ENCODE data around the gene RPS6KC1.

The RPS6KC1 gene

DNA sequence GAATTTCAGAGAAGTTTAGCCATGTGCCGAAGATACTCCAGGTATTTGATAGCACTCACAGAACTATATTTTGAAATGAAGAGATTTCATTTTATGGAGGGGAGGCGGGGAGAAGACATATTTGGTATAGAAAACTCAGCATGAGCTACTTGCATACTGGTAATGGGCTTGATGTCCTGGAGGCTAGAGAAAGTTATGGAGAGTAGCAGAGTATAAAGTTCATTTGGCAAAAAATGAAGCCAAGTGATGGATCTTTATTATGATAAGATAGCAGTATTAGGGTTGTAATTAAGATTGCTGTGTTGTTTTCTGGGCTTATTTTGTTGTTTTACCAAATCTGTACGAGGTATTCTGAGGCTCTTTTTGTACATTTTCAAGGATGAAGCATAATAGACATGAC is 72.0 kb downstream of the RPS6KC1 start:
- no peaks in the 10 kb centered on the region for H3K79me2 ChIP-seq (ENCODE audit: insufficient read depth, low read length)
- no peaks in the 10 kb centered on the region for H3K9me2 ChIP-seq (replicated peaks; ENCODE audit: low read depth, low read length)
- no peak overlapping the region for H3K4me3 ChIP-seq (ENCODE audit: low read length, poor library complexity, severe bottlenecking)
- no peaks in the 10 kb centered on the region for H3F3A ChIP-seq (ENCODE audit: low read depth)
- no peaks in the 10 kb centered on the region for H3K36me3 ChIP-seq (ENCODE audit: insufficient read depth, low read length)
- H2AFZ ChIP-seq (ENCODE audit: low read length) = no peak overlapping the region
- no peak for TF ChIP-seq EZH2phosphoT487 (IDR thresholded peaks at IDR 0.05; ENCODE audit: borderline replicate concordance)
- TF ChIP-seq, protein P1, sequence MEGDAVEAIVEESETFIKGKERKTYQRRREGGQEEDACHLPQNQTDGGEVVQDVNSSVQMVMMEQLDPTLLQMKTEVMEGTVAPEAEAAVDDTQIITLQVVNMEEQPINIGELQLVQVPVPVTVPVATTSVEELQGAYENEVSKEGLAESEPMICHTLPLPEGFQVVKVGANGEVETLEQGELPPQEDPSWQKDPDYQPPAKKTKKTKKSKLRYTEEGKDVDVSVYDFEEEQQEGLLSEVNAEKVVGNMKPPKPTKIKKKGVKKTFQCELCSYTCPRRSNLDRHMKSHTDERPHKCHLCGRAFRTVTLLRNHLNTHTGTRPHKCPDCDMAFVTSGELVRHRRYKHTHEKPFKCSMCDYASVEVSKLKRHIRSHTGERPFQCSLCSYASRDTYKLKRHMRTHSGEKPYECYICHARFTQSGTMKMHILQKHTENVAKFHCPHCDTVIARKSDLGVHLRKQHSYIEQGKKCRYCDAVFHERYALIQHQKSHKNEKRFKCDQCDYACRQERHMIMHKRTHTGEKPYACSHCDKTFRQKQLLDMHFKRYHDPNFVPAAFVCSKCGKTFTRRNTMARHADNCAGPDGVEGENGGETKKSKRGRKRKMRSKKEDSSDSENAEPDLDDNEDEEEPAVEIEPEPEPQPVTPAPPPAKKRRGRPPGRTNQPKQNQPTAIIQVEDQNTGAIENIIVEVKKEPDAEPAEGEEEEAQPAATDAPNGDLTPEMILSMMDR (conservative IDR thresholded peaks at IDR 0.05; ENCODE audit: low read length) = no peak
- H3K9ac ChIP-seq (ENCODE audit: low read depth, low read length, poor library complexity, severe bottlenecking) = no peak overlapping the region
- no peaks in the 10 kb centered on the region for H3K4me1 ChIP-seq (ENCODE audit: insufficient read depth, low read length, poor library complexity, severe bottlenecking)
- no peak overlapping the region for H3K4me2 ChIP-seq (ENCODE audit: low read depth, low read length, poor library complexity, severe bottlenecking)
- no peaks in the 10 kb centered on the region for H3K9me3 ChIP-seq (ENCODE audit: insufficient read depth, low read depth, low read length)
- H4K20me1 ChIP-seq (ENCODE audit: insufficient read depth, low read length, poor library complexity, severe bottlenecking) = no peaks in the 10 kb centered on the region
- H3K27me3 ChIP-seq (ENCODE audit: insufficient read depth, low read length, poor library complexity, severe bottlenecking) = no peaks in the 10 kb centered on the region

DNA sequence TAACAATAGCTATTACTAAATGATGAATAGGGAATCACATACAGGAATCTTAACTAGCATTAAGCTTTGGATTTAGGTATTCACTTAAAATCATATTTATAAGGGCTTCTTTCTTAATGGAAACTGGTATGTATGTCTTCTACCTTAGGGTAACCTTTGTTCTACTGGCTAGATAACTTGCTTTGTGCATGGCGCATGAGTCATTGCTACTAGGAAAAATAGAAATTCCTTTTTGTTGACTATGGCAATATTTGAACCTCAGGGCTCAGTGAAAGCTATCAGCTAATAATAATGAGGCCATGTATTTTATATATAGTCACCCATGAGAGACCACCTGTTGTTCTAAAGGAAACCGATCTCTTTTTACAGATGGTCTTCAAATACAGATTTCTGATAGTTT is 72.5 kb downstream of the RPS6KC1 start:
- no peak overlapping the region for H3K4me2 ChIP-seq (ENCODE audit: low read depth, low read length, poor library complexity, severe bottlenecking)
- no peaks in the 10 kb centered on the region for H3K36me3 ChIP-seq (ENCODE audit: insufficient read depth, low read length)
- no peak overlapping the region for H2AFZ ChIP-seq (ENCODE audit: low read length)
- no peak overlapping the region for H3K4me3 ChIP-seq (ENCODE audit: low read length, poor library complexity, severe bottlenecking)
- TF ChIP-seq EZH2phosphoT487 (IDR thresholded peaks at IDR 0.05; ENCODE audit: borderline replicate concordance) = no peak
- TF ChIP-seq, protein P1 (conservative IDR thresholded peaks at IDR 0.05; ENCODE audit: low read length) = no peak
- H3K27me3 ChIP-seq (ENCODE audit: insufficient read depth, low read length, poor library complexity, severe bottlenecking) = no peaks in the 10 kb centered on the region
- H3K79me2 ChIP-seq (ENCODE audit: insufficient read depth, low read length) = no peaks in the 10 kb centered on the region
- no peaks in the 10 kb centered on the region for H4K20me1 ChIP-seq (ENCODE audit: insufficient read depth, low read length, poor library complexity, severe bottlenecking)
- H3F3A ChIP-seq (ENCODE audit: low read depth) = no peaks in the 10 kb centered on the region
- no peak overlapping the region for H3K9ac ChIP-seq (ENCODE audit: low read depth, low read length, poor library complexity, severe bottlenecking)
- H3K4me1 ChIP-seq (ENCODE audit: insufficient read depth, low read length, poor library complexity, severe bottlenecking) = no peaks in the 10 kb centered on the region
- no peaks in the 10 kb centered on the region for H3K9me3 ChIP-seq (ENCODE audit: insufficient read depth, low read depth, low read length)
- no peaks in the 10 kb centered on the region for H3K9me2 ChIP-seq (replicated peaks; ENCODE audit: low read depth, low read length)

DNA sequence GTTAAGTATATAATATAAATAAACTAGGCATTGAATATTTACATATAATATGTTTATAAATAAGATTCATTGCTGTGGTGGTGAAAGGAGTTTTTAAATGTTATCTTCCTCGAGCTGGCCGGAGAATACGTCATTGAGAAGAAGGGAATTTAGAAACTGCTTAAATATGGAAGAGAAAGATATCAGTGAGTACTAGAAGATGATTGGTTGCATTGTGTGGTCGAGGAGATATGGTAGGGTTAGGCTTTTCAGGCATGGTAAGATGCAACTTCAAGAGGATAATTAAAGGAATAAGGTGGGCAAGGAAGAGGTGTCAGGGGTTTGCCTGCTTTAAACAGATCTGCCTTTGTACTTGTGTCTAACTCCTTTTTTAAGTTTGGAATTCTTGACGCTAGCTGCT is 73.5 kb downstream of the RPS6KC1 start:
- Histone ChIP-seq H3K9me2 (replicated peaks; ENCODE audit: low read depth, low read length) (no peaks in the 10 kb centered on the region), H3K79me2 (ENCODE audit: insufficient read depth, low read length) (no peaks in the 10 kb centered on the region), H3K9ac (ENCODE audit: low read depth, low read length, poor library complexity, severe bottlenecking) (no peak overlapping the region), H3K4me3 (ENCODE audit: low read length, poor library complexity, severe bottlenecking) (no peak overlapping the region), H3K4me1 (ENCODE audit: insufficient read depth, low read length, poor library complexity, severe bottlenecking) (no peaks in the 10 kb centered on the region), H3K36me3 (ENCODE audit: insufficient read depth, low read length) (no peaks in the 10 kb centered on the region), H3K4me2 (ENCODE audit: low read depth, low read length, poor library complexity, severe bottlenecking) (no peak overlapping the region), H2AFZ (ENCODE audit: low read length) (no peak overlapping the region), H3K27me3 (ENCODE audit: insufficient read depth, low read length, poor library complexity, severe bottlenecking) (no peaks in the 10 kb centered on the region), H4K20me1 (ENCODE audit: insufficient read depth, low read length, poor library complexity, severe bottlenecking) (no peaks in the 10 kb centered on the region), H3K9me3 (ENCODE audit: insufficient read depth, low read depth, low read length) (no peaks in the 10 kb centered on the region), H3F3A (ENCODE audit: low read depth) (no peaks in the 10 kb centered on the region)
- TF ChIP-seq, protein P1 (conservative IDR thresholded peaks at IDR 0.05; ENCODE audit: low read length) = no peak
- no peak for TF ChIP-seq EZH2phosphoT487 (IDR thresholded peaks at IDR 0.05; ENCODE audit: borderline replicate concordance)

Data from Loucy (cell line).